HepG2 (cell line): ENCODE data around the gene LACTBL1. TPM values are rescaled to one million over a fixed set of nuclear protein-coding genes. Genes with fewer than 3 reads are reported as not detected.

Experiments
- AHR ChIP-seq: IDR thresholded peaks from 2 replicates; pipeline ENCODE4 v1.6.1; 2018; ENCODE audit warnings: missing genetic modification reagents, missing compliant biosample characterization
- ARID2 ChIP-seq: sonication (generic); formaldehyde crosslinking; IDR thresholded peaks from 2 replicates; pipeline ENCODE4 v1.8.1; 2022; ENCODE audit warnings: mild to moderate bottlenecking, missing genetic modification reagents, borderline replicate concordance
- ATF7 ChIP-seq, 2 experiments: fragments of 450-650 bp in 1 of 2; sonication (generic) in 1 of 2; formaldehyde crosslinking in 1 of 2; IDR thresholded peaks; 2 replicates each; pipeline versions ENCODE4 v1.4.0 to v1.6.1; 2016 to 2020; ENCODE audit warnings: antibody characterized with exemption in 1 of 2, mild to moderate bottlenecking in 1 of 2, missing genetic modification reagents in 1 of 2
- FOSL1 ChIP-seq: sonication (generic); formaldehyde crosslinking; IDR thresholded peaks from 2 replicates; pipeline ENCODE4 v1.9.0; 2021; ENCODE audit warnings: missing genetic modification reagents, borderline replicate concordance
- HHEX ChIP-seq: IDR thresholded peaks from 2 replicates; pipeline ENCODE4 v1.6.1; 2016; ENCODE audit warnings: control low read depth
- NFATC3 ChIP-seq: sonication (generic); formaldehyde crosslinking; IDR thresholded peaks from 2 replicates; pipeline ENCODE4 v1.5.1; 2020; ENCODE audit warnings: mild to moderate bottlenecking, missing genetic modification reagents
- NFE2L1 ChIP-seq: sonication (generic); formaldehyde crosslinking; IDR thresholded peaks from 2 replicates; pipeline ENCODE4 v1.4.0; 2020; ENCODE audit warnings: missing genetic modification reagents, mild to moderate bottlenecking, borderline replicate concordance
- NR1H2 ChIP-seq: sonication (generic); formaldehyde crosslinking; IDR thresholded peaks from 2 replicates; pipeline ENCODE4 v1.8.1; 2022; ENCODE audit warnings: low read depth, missing genetic modification reagents, borderline replicate concordance
- PHB2 ChIP-seq: fragments of 450-650 bp; IDR thresholded peaks from 2 replicates; pipeline ENCODE4 v1.6.1; 2018; ENCODE audit not compliant: partially characterized antibody
- SNRNP70 ChIP-seq: fragments of 200-400 bp; formaldehyde crosslinking; IDR thresholded peaks from 2 replicates; pipeline ENCODE4 v1.6.1; 2017; ENCODE audit warnings: mild to moderate bottlenecking, low read depth, low read length, moderate library complexity
- SOX13 ChIP-seq, 3 experiments: fragments of 450-650 bp in 1 of 3; sonication (generic) in 1 of 3; formaldehyde crosslinking in 1 of 3; IDR thresholded peaks in 2 of 3; conservative IDR thresholded peaks in 1 of 3; 2 replicates each; pipeline versions ENCODE4 v1.5.0 to v1.6.1; 2016 to 2020; ENCODE audit warnings: antibody characterized with exemption in 1 of 3, mild to moderate bottlenecking in 1 of 3, missing compliant biosample characterization in 1 of 3, missing genetic modification reagents in 1 of 3, moderate library complexity in 1 of 3
- TCF12 ChIP-seq, 2 experiments: fragments of 450-650 bp in 1 of 2; sonication (generic) in 1 of 2; formaldehyde crosslinking in 1 of 2; IDR thresholded peaks; 2 replicates each; pipeline versions ENCODE4 v1.6.1 to v1.8.0; 2017 to 2022; ENCODE audit warnings: antibody characterized with exemption in 1 of 2, mild to moderate bottlenecking in 1 of 2, missing genetic modification reagents in 1 of 2, moderate library complexity in 1 of 2
- THAP11 ChIP-seq: IDR thresholded peaks from 2 replicates; pipeline ENCODE4 v1.6.1; 2016; ENCODE audit warnings: missing biosample characterization, missing genetic modification reagents
- ZBTB21 ChIP-seq: sonication (generic); formaldehyde crosslinking; IDR thresholded peaks from 2 replicates; pipeline ENCODE4 v1.4.0; 2020; ENCODE audit warnings: missing genetic modification reagents
- ZFP36L1 ChIP-seq: sonication (generic); formaldehyde crosslinking; IDR thresholded peaks from 2 replicates; pipeline ENCODE4 v1.8.0; 2022; ENCODE audit warnings: mild to moderate bottlenecking, missing genetic modification reagents, moderate library complexity
- ZFP62 ChIP-seq: sonication (generic); formaldehyde crosslinking; IDR thresholded peaks from 2 replicates; pipeline ENCODE4 v1.4.0; 2020; ENCODE audit warnings: missing genetic modification reagents
- ZKSCAN5 ChIP-seq: sonication (generic); formaldehyde crosslinking; IDR thresholded peaks from 2 replicates; pipeline ENCODE4 v1.5.1; 2020; ENCODE audit warnings: mild to moderate bottlenecking, missing genetic modification reagents
- ZNF264 ChIP-seq: sonication (generic); formaldehyde crosslinking; IDR thresholded peaks from 2 replicates; pipeline ENCODE4 v1.4.0; 2020; ENCODE audit warnings: missing genetic modification reagents
- ZNF570 ChIP-seq: sonication (generic); formaldehyde crosslinking; IDR thresholded peaks from 2 replicates; pipeline ENCODE4 v1.4.0; 2020; ENCODE audit warnings: mild to moderate bottlenecking, missing genetic modification reagents, borderline replicate concordance
- ZNF792 ChIP-seq: IDR thresholded peaks from 2 replicates; pipeline ENCODE4 v1.6.1; 2016
- ZNF83 ChIP-seq: sonication (generic); formaldehyde crosslinking; IDR thresholded peaks from 2 replicates; pipeline ENCODE4 v1.4.0; 2020; ENCODE audit warnings: missing genetic modification reagents, mild to moderate bottlenecking, borderline replicate concordance
- ZNF883 ChIP-seq: sonication (generic); formaldehyde crosslinking; IDR thresholded peaks from 2 replicates; pipeline ENCODE4 v1.5.1; 2020; ENCODE audit warnings: mild to moderate bottlenecking, missing genetic modification reagents; ENCODE audit errors: not compliant biosample characterization
- polyA plus RNA-seq, 8 experiments: library from polyadenylated mRNA; depleted of rRNA in 3 of 8; stranded (reverse) in 7 of 8; unstranded in 1 of 8; fragments of >200 nt; fragmentation: Illumina TruSeq in 4 of 8; extraction: Trizol in 4 of 8; gene quantifications; 2 replicates each; pipeline versions ENCODE4 v1.2.1 to v1.2.3, GENCODE V29; 2011 to 2016; ENCODE audit warnings: low read depth in 4 of 8, missing spikeins in 1 of 8, mixed read lengths in 1 of 8; ENCODE audit not compliant: insufficient read depth in 1 of 8
- total RNA-seq, 5 experiments: library from RNA; depleted of rRNA; stranded (reverse); fragments of >200 nt; fragmentation: Illumina TruSeq; extraction: Trizol; gene quantifications; 2 replicates each; pipeline ENCODE4 v1.2.3, GENCODE V29; 2016; ENCODE audit warnings: low read depth in 1 of 5
- TF ChIP-seq, protein P1 (sequence below): sonication (generic); formaldehyde crosslinking; IDR thresholded peaks from 2 replicates; pipeline ENCODE4 v1.4.0; 2020; ENCODE audit warnings: mild to moderate bottlenecking, missing genetic modification reagents

The LACTBL1 gene
- total and polyA plus RNA-seq, 2 of the 13 experiments (the other 11 are each of a cell fraction or from before 2014, with no cell fraction given): 0.12 to 1.3 TPM

DNA sequence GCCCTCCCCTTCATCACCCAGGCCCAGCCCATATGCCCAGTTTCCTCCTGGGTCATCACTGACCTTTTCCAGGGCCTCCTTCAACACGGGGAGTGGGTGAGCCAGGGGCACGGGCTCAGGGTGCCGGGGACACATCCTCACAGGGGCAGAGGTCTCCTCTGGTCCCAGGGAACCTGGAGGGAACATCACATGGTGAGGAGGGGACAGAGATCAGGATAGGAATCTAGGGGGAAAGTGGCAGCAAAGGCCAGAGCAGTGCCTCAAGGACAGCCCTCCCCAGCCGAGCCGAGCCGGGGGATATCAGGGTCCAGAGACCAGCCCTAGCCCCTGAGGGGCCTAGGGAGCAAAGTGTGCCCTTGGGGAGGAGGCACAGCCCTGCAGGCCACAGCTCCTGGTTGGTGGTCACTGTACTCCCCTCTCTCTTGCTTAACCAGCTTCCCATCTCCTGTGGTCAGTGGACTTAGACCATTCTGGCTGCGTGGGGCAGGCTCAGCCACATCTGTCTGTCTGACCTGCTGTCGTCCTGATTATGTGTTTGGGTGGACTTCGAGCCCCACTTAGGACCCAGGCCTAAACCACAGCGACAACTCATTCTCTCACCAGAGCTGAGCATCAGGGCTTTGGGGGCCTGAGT, 9.5 kb downstream of the LACTBL1 start (continued):
- TF ChIP-seq NR1H2 (CRISPR knock-in tag) (no peak), SOX13 (IDR thresholded peaks at IDR 0.05) (no peak), SOX13 (CRISPR knock-in tag; conservative IDR thresholded peaks at IDR 0.05 in 1 of 2, IDR thresholded peaks at IDR 0.05 in 1 of 2) (no peak; a peak in 1 of 4 replicates), AHR (CRISPR knock-in tag) (no peak), NFE2L1 (CRISPR knock-in tag) (no peak; the same call in 1 of the 2 replicates), ZNF792 (CRISPR knock-in tag) (no peak), ARID2 (CRISPR knock-in tag) (no peak), ZFP36L1 (CRISPR knock-in tag) (no peak), ZNF264 (CRISPR knock-in tag) (peak; percentile 83; the same call in 1 of the 2 replicates), SNRNP70 (no peak), ZBTB21 (no peak), THAP11 (CRISPR knock-in tag) (peak; percentile 55), ZNF83 (CRISPR knock-in tag) (no peak; the same call in 1 of the 2 replicates), PHB2 (no peak), TCF12 (IDR thresholded peaks at IDR 0.05) (no peak), TCF12 (CRISPR knock-in tag; IDR thresholded peaks at IDR 0.05) (peak; percentile 86), ATF7 (IDR thresholded peaks at IDR 0.05) (no peak), ATF7 (CRISPR knock-in tag; IDR thresholded peaks at IDR 0.05) (no peak), ZKSCAN5 (CRISPR knock-in tag) (no peak), FOSL1 (no peak), HHEX (CRISPR knock-in tag) (no peak; the same call in 1 of the 2 replicates), ZFP62 (CRISPR knock-in tag) (no peak), ZNF570 (CRISPR knock-in tag) (no peak), ZNF883 (CRISPR knock-in tag) (no peak), NFATC3 (no peak)
- TF ChIP-seq, protein P1, sequence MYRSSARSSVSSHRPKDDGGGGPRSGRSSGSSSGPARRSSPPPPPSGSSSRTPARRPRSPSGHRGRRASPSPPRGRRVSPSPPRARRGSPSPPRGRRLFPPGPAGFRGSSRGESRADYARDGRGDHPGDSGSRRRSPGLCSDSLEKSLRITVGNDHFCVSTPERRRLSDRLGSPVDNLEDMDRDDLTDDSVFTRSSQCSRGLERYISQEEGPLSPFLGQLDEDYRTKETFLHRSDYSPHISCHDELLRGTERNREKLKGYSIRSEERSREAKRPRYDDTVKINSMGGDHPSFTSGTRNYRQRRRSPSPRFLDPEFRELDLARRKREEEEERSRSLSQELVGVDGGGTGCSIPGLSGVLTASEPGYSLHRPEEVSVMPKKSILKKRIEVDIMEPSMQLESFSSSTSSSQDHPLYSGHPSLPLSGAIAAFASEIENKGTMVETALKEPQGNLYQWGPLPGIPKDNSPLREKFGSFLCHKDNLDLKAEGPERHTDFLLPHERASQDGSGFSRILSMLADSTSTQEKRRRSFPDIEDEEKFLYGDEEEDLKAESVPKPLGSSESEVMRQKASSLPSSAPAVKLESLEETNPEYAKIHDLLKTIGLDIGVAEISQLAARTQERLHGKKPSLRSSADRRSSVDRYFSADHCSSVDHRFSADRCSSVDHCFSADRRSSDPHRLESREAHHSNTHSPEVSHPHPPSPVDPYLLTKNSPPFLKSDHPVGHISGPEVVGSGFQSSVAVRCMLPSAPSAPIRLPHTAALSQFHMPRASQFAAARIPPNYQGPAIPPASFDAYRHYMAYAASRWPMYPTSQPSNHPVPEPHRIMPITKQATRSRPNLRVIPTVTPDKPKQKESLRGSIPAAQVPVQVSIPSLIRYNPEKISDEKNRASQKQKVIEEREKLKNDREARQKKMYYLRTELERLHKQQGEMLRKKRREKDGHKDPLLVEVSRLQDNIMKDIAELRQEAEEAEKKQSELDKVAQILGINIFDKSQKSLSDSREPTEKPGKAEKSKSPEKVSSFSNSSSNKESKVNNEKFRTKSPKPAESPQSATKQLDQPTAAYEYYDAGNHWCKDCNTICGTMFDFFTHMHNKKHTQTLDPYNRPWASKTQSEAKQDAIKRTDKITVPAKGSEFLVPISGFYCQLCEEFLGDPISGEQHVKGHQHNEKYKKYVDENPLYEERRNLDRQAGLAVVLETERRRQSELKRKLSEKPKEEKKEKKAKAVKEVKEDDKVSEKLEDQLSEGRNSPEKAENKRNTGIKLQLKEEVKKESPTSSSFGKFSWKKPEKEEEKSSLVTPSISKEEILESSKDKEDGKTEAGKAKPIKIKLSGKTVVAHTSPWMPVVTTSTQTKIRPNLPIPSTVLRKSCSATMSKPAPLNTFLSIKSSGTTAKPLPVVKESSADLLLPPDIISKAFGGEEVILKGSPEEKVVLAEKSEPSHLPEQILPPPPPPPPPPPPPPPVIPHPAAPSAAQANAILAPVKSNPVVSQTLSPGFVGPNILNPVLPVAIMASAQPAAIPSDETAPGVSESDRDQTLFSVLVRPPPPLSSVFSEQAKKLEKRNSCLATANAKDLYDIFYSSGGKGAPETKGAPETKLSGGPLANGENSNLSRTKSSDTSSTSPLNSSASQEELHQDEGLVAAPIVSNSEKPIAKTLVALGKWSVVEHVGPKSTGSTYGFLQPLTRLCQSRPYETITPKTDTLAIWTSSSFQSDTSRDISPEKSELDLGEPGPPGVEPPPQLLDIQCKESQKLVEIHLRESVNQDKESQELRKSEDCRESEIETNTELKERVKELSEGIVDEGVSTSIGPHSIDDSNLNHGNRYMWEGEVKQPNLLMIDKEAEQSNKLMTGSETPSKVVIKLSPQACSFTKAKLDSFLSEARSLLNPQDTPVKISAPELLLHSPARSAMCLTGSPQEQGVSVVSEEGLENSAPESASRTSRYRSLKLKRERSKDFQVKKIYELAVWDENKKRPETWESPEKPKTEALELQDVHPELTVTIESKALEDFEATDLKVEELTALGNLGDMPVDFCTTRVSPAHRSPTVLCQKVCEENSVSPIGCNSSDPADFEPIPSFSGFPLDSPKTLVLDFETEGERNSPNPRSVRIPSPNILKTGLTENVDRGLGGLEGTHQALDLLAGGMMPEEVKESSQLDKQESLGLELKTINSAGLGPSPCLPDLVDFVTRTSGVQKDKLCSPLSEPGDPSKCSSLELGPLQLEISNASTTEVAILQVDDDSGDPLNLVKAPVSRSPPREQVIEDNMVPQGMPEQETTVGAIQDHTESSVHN: no peak
